ENCODE measurements around the gene FHIP1B.
"Not testable (repeated sequence)": the region's sequence is repeated elsewhere in the genome, so short reads cannot be mapped to it uniquely, and the experiment has no call there.

The FHIP1B gene

GRCh38 chr11:6251990-6252473, 17.6 kb upstream of the FHIP1B start:
- in situ Hi-C loops (cut with HindIII; ENCODE audit: low sequenced_read_pairs): no loop called here
- H3K4me3 ChIP-seq (ENCODE audit: low read depth, low read length): no peak overlapping the region
- TF ChIP-seq, protein P1, sequence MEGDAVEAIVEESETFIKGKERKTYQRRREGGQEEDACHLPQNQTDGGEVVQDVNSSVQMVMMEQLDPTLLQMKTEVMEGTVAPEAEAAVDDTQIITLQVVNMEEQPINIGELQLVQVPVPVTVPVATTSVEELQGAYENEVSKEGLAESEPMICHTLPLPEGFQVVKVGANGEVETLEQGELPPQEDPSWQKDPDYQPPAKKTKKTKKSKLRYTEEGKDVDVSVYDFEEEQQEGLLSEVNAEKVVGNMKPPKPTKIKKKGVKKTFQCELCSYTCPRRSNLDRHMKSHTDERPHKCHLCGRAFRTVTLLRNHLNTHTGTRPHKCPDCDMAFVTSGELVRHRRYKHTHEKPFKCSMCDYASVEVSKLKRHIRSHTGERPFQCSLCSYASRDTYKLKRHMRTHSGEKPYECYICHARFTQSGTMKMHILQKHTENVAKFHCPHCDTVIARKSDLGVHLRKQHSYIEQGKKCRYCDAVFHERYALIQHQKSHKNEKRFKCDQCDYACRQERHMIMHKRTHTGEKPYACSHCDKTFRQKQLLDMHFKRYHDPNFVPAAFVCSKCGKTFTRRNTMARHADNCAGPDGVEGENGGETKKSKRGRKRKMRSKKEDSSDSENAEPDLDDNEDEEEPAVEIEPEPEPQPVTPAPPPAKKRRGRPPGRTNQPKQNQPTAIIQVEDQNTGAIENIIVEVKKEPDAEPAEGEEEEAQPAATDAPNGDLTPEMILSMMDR (IDR thresholded peaks at IDR 0.05; ENCODE audit: low read depth, low read length): no peak
- no peak for DNase-seq (ENCODE audit: low read depth, low spot score)

GRCh38 chr11:6251120-6251733, 16.8 kb upstream of the FHIP1B start:
- in situ Hi-C loops (cut with HindIII; ENCODE audit: low sequenced_read_pairs): no loop called here
- DNase-seq (ENCODE audit: low read depth, low spot score): peak; percentile 69
- TF ChIP-seq, protein P1 (IDR thresholded peaks at IDR 0.05; ENCODE audit: low read depth, low read length): peak; percentile 97

GRCh38 chr11:6249770-6250555, 15.5 kb upstream of the FHIP1B start:
- in situ Hi-C loops (cut with HindIII; ENCODE audit: low sequenced_read_pairs): no loop called here
- TF ChIP-seq, protein P1 (IDR thresholded peaks at IDR 0.05; ENCODE audit: low read depth, low read length): no peak
- no peak overlapping the region for H3K4me3 ChIP-seq (ENCODE audit: low read depth, low read length)
- DNase-seq (ENCODE audit: low read depth, low spot score): peak; percentile 77

More at GRCh38 chr11:6251120-6251733, 16.8 kb upstream of the FHIP1B start:
- H3K4me3 ChIP-seq (ENCODE audit: low read depth, low read length): no peak overlapping the region

DNA sequence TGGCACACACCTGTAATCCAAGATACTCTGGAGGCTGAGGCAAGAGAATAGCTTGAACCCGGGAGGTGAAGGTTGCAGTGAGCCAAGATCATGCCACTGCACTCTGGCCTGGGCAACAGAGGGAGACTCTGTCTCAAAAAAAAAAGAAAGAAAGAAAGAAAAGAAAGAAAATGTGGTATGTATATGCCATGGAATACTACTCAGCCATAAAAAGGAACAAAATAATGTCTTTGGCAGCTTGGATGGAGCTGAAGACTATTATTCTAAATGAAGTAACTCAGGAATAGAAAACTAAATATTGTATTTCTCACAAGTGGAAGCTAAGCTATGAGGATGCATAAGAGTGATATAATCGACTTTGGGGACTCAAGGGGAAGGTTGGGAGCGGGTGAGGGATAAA, 14.5 kb upstream of the FHIP1B start:
- H3K4me3 ChIP-seq (ENCODE audit: low read depth, low read length); in situ Hi-C loops (cut with HindIII; ENCODE audit: low sequenced_read_pairs); DNase-seq (ENCODE audit: low read depth, low spot score): not testable (repeated sequence)

DNA sequence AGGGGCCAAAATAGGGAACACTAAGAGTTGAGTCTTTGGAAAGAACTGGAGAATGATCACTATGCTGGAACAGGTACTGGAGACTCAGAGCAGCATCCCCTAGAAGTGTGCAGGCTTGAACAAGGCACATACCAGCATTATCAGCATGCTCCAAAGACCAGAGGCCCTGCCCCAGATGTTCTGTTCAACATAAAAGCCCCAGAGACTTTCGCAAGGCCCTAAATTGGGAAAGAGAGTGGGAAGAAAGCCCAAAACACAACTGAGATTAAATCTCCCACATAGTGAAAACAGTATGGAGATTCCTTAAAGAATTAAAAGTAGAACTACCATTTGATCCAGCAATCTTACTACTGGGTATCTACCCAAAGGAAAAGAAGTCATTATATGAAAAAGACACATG, 13.8 kb upstream of the FHIP1B start:
- in situ Hi-C loops (cut with HindIII; ENCODE audit: low sequenced_read_pairs): no loop called here
- no peak for DNase-seq (ENCODE audit: low read depth, low spot score)
- TF ChIP-seq, protein P1 (IDR thresholded peaks at IDR 0.05; ENCODE audit: low read depth, low read length): no peak
- no peak overlapping the region for H3K4me3 ChIP-seq (ENCODE audit: low read depth, low read length)

DNA sequence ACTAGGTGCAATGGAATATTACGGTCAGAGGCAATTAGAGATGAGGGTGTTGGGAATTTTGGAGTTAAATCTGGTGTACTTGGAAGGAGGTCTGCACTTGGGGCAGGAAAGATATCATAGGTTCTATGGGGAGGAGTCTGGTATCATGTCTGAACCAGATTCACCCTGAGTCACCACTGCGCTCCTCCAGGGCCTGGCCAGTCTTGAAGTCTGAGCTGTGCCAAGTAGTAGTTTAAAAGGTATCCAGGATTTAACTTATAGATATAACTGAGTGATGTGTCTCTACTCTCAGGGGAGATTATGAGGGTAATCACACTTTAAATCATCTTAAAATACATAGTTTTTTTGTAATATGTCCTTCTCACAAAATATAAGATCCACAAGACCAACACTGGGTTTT, 11.1 kb upstream of the FHIP1B start:
- DNase-seq (ENCODE audit: low read depth, low spot score): no peak
- H3K4me3 ChIP-seq (ENCODE audit: low read depth, low read length): no peak overlapping the region
- TF ChIP-seq, protein P1 (IDR thresholded peaks at IDR 0.05; ENCODE audit: low read depth, low read length): no peak
- in situ Hi-C loops (cut with HindIII; ENCODE audit: low sequenced_read_pairs): no loop called here

GRCh38 chr11:6241316-6241715, 6.9 kb upstream of the FHIP1B start:
- H3K4me3 ChIP-seq (ENCODE audit: low read depth, low read length): no peak overlapping the region
- TF ChIP-seq, protein P1 (IDR thresholded peaks at IDR 0.05; ENCODE audit: low read depth, low read length): no peak
- in situ Hi-C loops (cut with HindIII; ENCODE audit: low sequenced_read_pairs): no loop called here
- DNase-seq (ENCODE audit: low read depth, low spot score): no peak
